GM18520 (cell line): ENCODE measurements around the gene CHAF1B.
"Not testable (repeated sequence)": the region's sequence is repeated elsewhere in the genome, so short reads cannot be mapped to it uniquely, and the experiment has no call there.

Source experiments
- ATAC-seq: cut with Tn5 transposase; IDR thresholded peaks from one replicate; pipeline ENCODE4 v1.9.1; 2021; ENCODE audit not compliant: unreplicated experiment

CHAF1B gene

GRCh38 chr21:36388096-36388495 lies 2.9 kb downstream of the CHAF1B start:
- no peak for ATAC-seq

GRCh38 chr21:36388835-36389234 lies 3.6 kb downstream of the CHAF1B start:
- no peak for ATAC-seq

GRCh38 chr21:36391649-36392048 lies 6.5 kb downstream of the CHAF1B start:
- ATAC-seq = not testable (repeated sequence)

GRCh38 chr21:36395353-36396111 lies 10.3 kb downstream of the CHAF1B start:
- no peak for ATAC-seq

GRCh38 chr21:36396325-36396724 lies 11.1 kb downstream of the CHAF1B start:
- ATAC-seq = no peak

- ATAC-seq = no peak
Measured at GRCh38 chr21:36396971-36397370, 11.8 kb downstream of the CHAF1B start.

- ATAC-seq = no peak
Measured at GRCh38 chr21:36397606-36398005, 12.4 kb downstream of the CHAF1B start.

GRCh38 chr21:36399736-36400135 lies 14.5 kb downstream of the CHAF1B start:
- not testable (repeated sequence) for ATAC-seq

GRCh38 chr21:36400719-36401118 lies 15.5 kb downstream of the CHAF1B start:
- ATAC-seq = no peak

GRCh38 chr21:36402339-36402738 lies 17.1 kb downstream of the CHAF1B start:
- ATAC-seq = no peak

- ATAC-seq = no peak
Measured at GRCh38 chr21:36403713-36404112, 18.5 kb downstream of the CHAF1B start.

- no peak for ATAC-seq
Measured at GRCh38 chr21:36408568-36408967, 23.4 kb downstream of the CHAF1B start.

- ATAC-seq = no peak
Measured at GRCh38 chr21:36411301-36411700, 26.1 kb downstream of the CHAF1B start.

- ATAC-seq = no peak
Measured at GRCh38 chr21:36412916-36413315, 27.7 kb downstream of the CHAF1B start.

- ATAC-seq = no peak
Measured at GRCh38 chr21:36415375-36415774, 30.2 kb downstream of the CHAF1B start.

GRCh38 chr21:36419241-36419640 lies 34.0 kb downstream of the CHAF1B start:
- no peak for ATAC-seq

- ATAC-seq = peak; percentile 50
Measured at GRCh38 chr21:36419996-36420395, 34.8 kb downstream of the CHAF1B start.

- ATAC-seq = no peak
Measured at GRCh38 chr21:36420571-36421339, 35.6 kb downstream of the CHAF1B start.

GRCh38 chr21:36422279-36423098 lies 37.3 kb downstream of the CHAF1B start:
- no peak for ATAC-seq

GRCh38 chr21:36423771-36424433 lies 38.7 kb downstream of the CHAF1B start:
- no peak for ATAC-seq

GRCh38 chr21:36424592-36424991 lies 39.4 kb downstream of the CHAF1B start:
- no peak for ATAC-seq
